Skeletal muscle tissue (tissue), 4 donors: ENCODE measurements around the gene ROPN1L. TPM values are rescaled to one million over a fixed set of nuclear protein-coding genes. Genes with fewer than 3 reads are reported as not detected.
"Not testable (repeated sequence)": the region's sequence is repeated elsewhere in the genome, so short reads cannot be mapped to it uniquely, and the experiment has no call there.

ENCODE experiments used
- H3K27ac ChIP-seq: one replicate; pipeline ENCODE4 v1.7.0; 2013; ENCODE audit warnings: mild to moderate bottlenecking, low read depth, low read length, inconsistent platforms
- H3K27me3 ChIP-seq, 3 donors: one replicate each; pipeline ENCODE4 v1.7.0; 2013; ENCODE audit warnings: low read length in 3 of 3; ENCODE audit not compliant: control insufficient read depth in 3 of 3, insufficient read depth in 3 of 3
- H3K36me3 ChIP-seq, 3 donors: one replicate each; pipeline ENCODE4 v1.7.0; 2013; ENCODE audit warnings: low read length in 3 of 3; ENCODE audit not compliant: control insufficient read depth in 3 of 3, insufficient read depth in 3 of 3
- H3K4me1 ChIP-seq, 3 donors: one replicate each; pipeline ENCODE4 v1.7.0; 2013; ENCODE audit warnings: low read length in 3 of 3, mild to moderate bottlenecking in 3 of 3; ENCODE audit not compliant: control insufficient read depth in 3 of 3, insufficient read depth in 3 of 3
- H3K4me3 ChIP-seq, 3 donors: one replicate each; pipeline ENCODE4 v1.7.0; 2013; ENCODE audit warnings: low read length in 3 of 3
- H3K9ac ChIP-seq, 3 donors: one replicate each; pipeline ENCODE4 v1.7.0; 2013; ENCODE audit warnings: low read length in 3 of 3, mild to moderate bottlenecking in 3 of 3, moderate library complexity in 2 of 3, low read depth in 1 of 3
- H3K9me3 ChIP-seq, 3 donors: one replicate each; pipeline ENCODE4 v1.7.0; 2013; ENCODE audit warnings: low read length in 3 of 3; ENCODE audit not compliant: control insufficient read depth in 3 of 3
- total RNA-seq: library from RNA; depleted of rRNA; stranded (reverse); fragments of >200 nt; gene quantifications from one replicate; pipeline ENCODE4 v1.2.3, GENCODE V29; 2014
- donor health status: Osteomylitis.

The ROPN1L gene
- total RNA-seq, 1 donor from 2014 or later = not detected

DNA sequence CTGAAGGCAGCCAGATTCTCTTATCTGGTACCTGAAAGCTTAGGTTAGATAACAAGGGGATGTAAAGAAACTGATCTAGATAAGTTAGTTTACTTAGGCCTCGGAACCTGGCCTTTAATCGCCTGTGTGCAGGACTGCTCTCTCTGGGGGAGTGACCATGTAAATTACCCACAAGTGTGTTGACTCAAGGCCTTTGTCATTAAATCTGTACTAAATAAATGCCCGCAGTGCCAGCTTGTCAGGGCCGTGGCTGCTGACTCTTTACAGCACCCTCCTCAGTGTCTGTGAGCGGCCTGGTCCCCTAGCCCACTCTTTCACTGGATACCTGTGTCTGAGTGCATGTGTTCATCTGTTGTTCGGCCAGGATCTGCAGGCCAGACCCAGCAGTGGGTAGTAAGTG lies 52.8 kb downstream of the ROPN1L start:
- not testable (repeated sequence) for H3K27ac ChIP-seq, H3K4me1 ChIP-seq

DNA sequence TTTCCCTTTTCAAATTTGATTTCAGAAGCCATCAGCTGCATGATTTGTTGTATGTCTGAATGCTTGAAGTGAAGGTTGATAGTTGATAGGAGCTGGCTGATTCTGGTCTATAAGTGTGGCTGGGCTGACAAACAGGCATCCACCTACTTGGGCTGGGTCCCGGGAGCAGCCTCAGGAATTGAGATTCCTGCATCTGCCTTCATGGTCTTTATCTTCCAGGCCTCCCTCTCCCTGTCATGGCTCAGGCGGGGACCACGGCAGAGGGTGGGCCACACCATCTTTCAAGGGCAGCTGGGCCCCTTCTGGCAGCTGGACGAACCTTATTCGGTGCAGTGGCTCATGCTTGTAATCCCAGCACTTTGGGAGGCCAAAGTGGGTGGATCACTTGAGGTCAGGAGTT lies 55.9 kb downstream of the ROPN1L start:
- Histone ChIP-seq H3K4me1 (no peaks in the 10 kb centered on the region), H3K36me3 (no peaks in the 10 kb centered on the region), H3K27ac (no peak overlapping the region), H3K4me3 (no peak overlapping the region), H3K27me3 (no peaks in the 10 kb centered on the region), H3K9ac (no peak overlapping the region), H3K9me3 (peaks cover 0 to 3% (median 3%) of the 10 kb centered on the region in 3 donors)

More for the DNA sequence above, 52.8 kb downstream of the ROPN1L start:
- not testable (repeated sequence) for H3K9ac ChIP-seq, H3K36me3 ChIP-seq, H3K4me3 ChIP-seq, H3K9me3 ChIP-seq
- H3K27me3 ChIP-seq = peaks cover 0 to 14% (median 0%) of the 10 kb centered on the region in 3 donors

- H3K36me3 ChIP-seq = no peaks in the 10 kb centered on the region
- H3K4me3 ChIP-seq = no peak overlapping the region
- no peaks in the 10 kb centered on the region for H3K27me3 ChIP-seq
- H3K27ac ChIP-seq = no peak overlapping the region
- H3K9ac ChIP-seq = no peak overlapping the region
- peaks cover 0 to 1% (median 0%) of the 10 kb centered on the region in 3 donors for H3K4me1 ChIP-seq
- H3K9me3 ChIP-seq = peaks cover 0 to 3% (median 3%) of the 10 kb centered on the region in 3 donors
Measured at GRCh38 chr5:10498350-10498749, 56.7 kb downstream of the ROPN1L start.

- H3K9ac ChIP-seq = no peak overlapping the region
- H3K9me3 ChIP-seq = peaks cover 0 to 3% (median 3%) of the 10 kb centered on the region in 3 donors
- H3K27me3 ChIP-seq = no peaks in the 10 kb centered on the region
- H3K27ac ChIP-seq = no peak overlapping the region
- H3K36me3 ChIP-seq = no peaks in the 10 kb centered on the region
- H3K4me3 ChIP-seq = no peak overlapping the region
- peaks cover 0 to 7% (median 2%) of the 10 kb centered on the region in 3 donors for H3K4me1 ChIP-seq
Measured at GRCh38 chr5:10499066-10499465, 57.4 kb downstream of the ROPN1L start.

GRCh38 chr5:10499776-10500175 lies 58.1 kb downstream of the ROPN1L start:
- H3K9me3 ChIP-seq = peaks cover 0 to 2% (median 0%) of the 10 kb centered on the region in 3 donors
- no peak overlapping the region for H3K27ac ChIP-seq
- no peak overlapping the region for H3K4me3 ChIP-seq
- peaks cover 0 to 10% (median 4%) of the 10 kb centered on the region in 3 donors for H3K4me1 ChIP-seq
- H3K27me3 ChIP-seq = no peaks in the 10 kb centered on the region
- no peaks in the 10 kb centered on the region for H3K36me3 ChIP-seq
- no peak overlapping the region for H3K9ac ChIP-seq

GRCh38 chr5:10500669-10501068 lies 59.0 kb downstream of the ROPN1L start:
- Histone ChIP-seq H3K9me3 (no peaks in the 10 kb centered on the region), H3K4me3 (no peak overlapping the region), H3K4me1 (peaks cover 0 to 10% (median 4%) of the 10 kb centered on the region in 3 donors)

GRCh38 chr5:10501554-10502075 lies 59.9 kb downstream of the ROPN1L start:
- Histone ChIP-seq H3K9ac (no peak overlapping the region), H3K9me3 (no peaks in the 10 kb centered on the region), H3K4me3 (no peak overlapping the region), H3K4me1 (peaks cover 0 to 10% (median 4%) of the 10 kb centered on the region in 3 donors), H3K27ac (no peak overlapping the region), H3K27me3 (no peaks in the 10 kb centered on the region), H3K36me3 (no peaks in the 10 kb centered on the region)

More at GRCh38 chr5:10500669-10501068, 59.0 kb downstream of the ROPN1L start:
- Histone ChIP-seq H3K27ac (no peak overlapping the region), H3K36me3 (no peaks in the 10 kb centered on the region), H3K9ac (no peak overlapping the region), H3K27me3 (no peaks in the 10 kb centered on the region)

DNA sequence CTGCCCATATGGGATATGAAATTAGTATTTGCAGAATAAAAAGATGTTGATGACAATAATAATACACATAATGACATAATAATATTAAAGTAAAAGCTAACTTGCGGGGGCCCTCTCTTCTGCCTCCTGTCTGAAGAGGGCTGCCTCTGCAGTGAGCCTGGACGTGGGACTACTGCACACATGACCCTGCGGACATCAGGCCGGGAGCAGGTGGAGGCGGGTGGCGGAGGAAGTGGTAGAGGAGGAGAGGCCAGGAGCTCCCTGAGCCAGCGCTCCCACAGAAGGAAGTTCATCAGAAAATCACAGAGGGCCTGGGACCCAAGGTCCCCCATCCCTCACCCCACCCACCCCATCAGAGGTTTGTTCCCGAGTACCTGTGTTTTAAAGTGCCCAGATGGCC lies 60.5 kb downstream of the ROPN1L start:
- peaks cover 0 to 10% (median 4%) of the 10 kb centered on the region in 3 donors for H3K4me1 ChIP-seq
- no peaks in the 10 kb centered on the region for H3K27me3 ChIP-seq
- H3K36me3 ChIP-seq = no peaks in the 10 kb centered on the region
- no peak overlapping the region for H3K4me3 ChIP-seq
- no peak overlapping the region for H3K9ac ChIP-seq
- H3K9me3 ChIP-seq = no peaks in the 10 kb centered on the region
- no peak overlapping the region for H3K27ac ChIP-seq

GRCh38 chr5:10502578-10502977 lies 60.9 kb downstream of the ROPN1L start:
- no peak overlapping the region for H3K9ac ChIP-seq
- H3K27me3 ChIP-seq = no peaks in the 10 kb centered on the region
- no peaks in the 10 kb centered on the region for H3K36me3 ChIP-seq
- H3K4me3 ChIP-seq = no peak overlapping the region
- no peaks in the 10 kb centered on the region for H3K9me3 ChIP-seq
- no peak overlapping the region for H3K27ac ChIP-seq
- peaks cover 0 to 10% (median 4%) of the 10 kb centered on the region in 3 donors for H3K4me1 ChIP-seq

GRCh38 chr5:10503321-10503720 lies 61.6 kb downstream of the ROPN1L start:
- Histone ChIP-seq H3K9ac (no peak overlapping the region), H3K4me3 (no peak overlapping the region), H3K9me3 (no peaks in the 10 kb centered on the region), H3K36me3 (no peaks in the 10 kb centered on the region), H3K4me1 (peaks cover 0 to 10% (median 4%) of the 10 kb centered on the region in 3 donors), H3K27me3 (no peaks in the 10 kb centered on the region), H3K27ac (no peak overlapping the region)
